HEK293T (cell line): ENCODE measurements around the gene IL10RB.

Experiments
- CTCF ChIA-PET: fragments of 350-600 bp; formaldehyde crosslinking; extraction: SDS; loops from one replicate; lab custom pipeline; 2021; ENCODE audit warnings: antibody characterized with exemption, inconsistent platforms; lab: Yijun Ruan, JAX
- POLR2A ChIA-PET: fragments of 350-600 bp; formaldehyde crosslinking; extraction: SDS; loops from one replicate; lab custom pipeline; 2020; ENCODE audit warnings: antibody characterized with exemption, inconsistent platforms; lab: Yijun Ruan, JAX
- DNase-seq: peaks from one replicate; pipeline ENCODE4 v3.0.0; 2012; ENCODE audit warnings: mixed read lengths; ENCODE audit errors: extremely low spot score
- ARNT ChIP-seq: fragments of 450-650 bp; IDR thresholded peaks from 2 replicates; pipeline ENCODE4 v1.6.1; 2017; ENCODE audit warnings: mild to moderate bottlenecking
- BHLHE40 ChIP-seq: fragments of 450-650 bp; IDR thresholded peaks from 2 replicates; pipeline ENCODE4 v1.6.1; 2016; ENCODE audit warnings: mild to moderate bottlenecking, moderate library complexity, borderline replicate concordance
- CTBP1 ChIP-seq: fragments of 450-650 bp; IDR thresholded peaks from 2 replicates; pipeline ENCODE4 v1.6.1; 2016; ENCODE audit warnings: borderline replicate concordance
- ELF4 ChIP-seq: fragments of 450-650 bp; IDR thresholded peaks from 2 replicates; pipeline ENCODE4 v1.6.1; 2017; ENCODE audit warnings: antibody characterized with exemption
- FOXA1 ChIP-seq: fragments of 450-650 bp; IDR thresholded peaks from 2 replicates; pipeline ENCODE4 v1.6.1; 2016; ENCODE audit warnings: mild to moderate bottlenecking
- FOXK2 ChIP-seq: fragments of 450-650 bp; IDR thresholded peaks from 2 replicates; pipeline ENCODE4 v1.6.1; 2016; ENCODE audit warnings: mild to moderate bottlenecking
- FOXM1 ChIP-seq: fragments of 450-650 bp; IDR thresholded peaks from 2 replicates; pipeline ENCODE4 v1.6.1; 2017; ENCODE audit warnings: mild to moderate bottlenecking, borderline replicate concordance
- HDGF ChIP-seq: fragments of 450-650 bp; IDR thresholded peaks from 2 replicates; pipeline ENCODE4 v1.6.1; 2017; ENCODE audit warnings: antibody characterized with exemption, borderline replicate concordance
- L3MBTL2 ChIP-seq: fragments of 450-650 bp; conservative IDR thresholded peaks from 2 replicates; pipeline ENCODE4 v1.6.1; 2016; ENCODE audit warnings: mild to moderate bottlenecking
- LEF1 ChIP-seq: fragments of 450-650 bp; IDR thresholded peaks from 2 replicates; pipeline ENCODE4 v1.6.1; 2017; ENCODE audit warnings: mild to moderate bottlenecking, borderline replicate concordance
- NFRKB ChIP-seq: fragments of 450-650 bp; IDR thresholded peaks from 2 replicates; pipeline ENCODE4 v1.6.1; 2016; ENCODE audit warnings: mild to moderate bottlenecking, moderate library complexity
- PKNOX1 ChIP-seq: fragments of 450-650 bp; IDR thresholded peaks from 2 replicates; pipeline ENCODE4 v1.6.1; 2016
- SP1 ChIP-seq: fragments of 450-650 bp; IDR thresholded peaks from 2 replicates; pipeline ENCODE4 v1.6.1; 2017
- SUZ12 ChIP-seq: fragments of 450-650 bp; IDR thresholded peaks from 2 replicates; pipeline ENCODE4 v1.6.1; 2016; ENCODE audit warnings: mild to moderate bottlenecking
- TARDBP ChIP-seq: fragments of 450-650 bp; IDR thresholded peaks from 2 replicates; pipeline ENCODE4 v1.6.1; 2016
- ZNF384 ChIP-seq: fragments of 450-650 bp; IDR thresholded peaks from 2 replicates; pipeline ENCODE4 v1.6.1; 2016

The IL10RB gene

GRCh38 chr21:33262921-33263320 lies 3.2 kb upstream of the IL10RB start:
- POLR2A ChIA-PET: no interaction called here
- TF ChIP-seq ZNF384: no peak
- no peak for TF ChIP-seq L3MBTL2
- CTCF ChIA-PET: interaction anchor here (1.2 kb wide), 1 partner anchor 98 kb away, joined by 3 read pairs; no protein-coding TSS in a partner anchor
- no peak for DNase-seq

GRCh38 chr21:33264561-33264960 lies 1.6 kb upstream of the IL10RB start:
- POLR2A ChIA-PET: no interaction called here
- CTCF ChIA-PET: no interaction called here
- DNase-seq: no peak
- TF ChIP-seq FOXA1 (no peak), PKNOX1 (no peak), FOXM1 (no peak), ELF4 (no peak), L3MBTL2 (no peak), ARNT (no peak), ZNF384 (no peak), HDGF (no peak), SUZ12 (no peak), BHLHE40 (no peak), LEF1 (no peak), TARDBP (no peak), NFRKB (no peak), SP1 (no peak)

GRCh38 chr21:33265664-33266049 lies 510 bp upstream of the IL10RB start:
- no peak for TF ChIP-seq CTBP1
- no peak for TF ChIP-seq PKNOX1
- TF ChIP-seq LEF1: no peak
- TF ChIP-seq FOXA1: no peak
- no peak for TF ChIP-seq FOXM1
- TF ChIP-seq SP1: no peak
- TF ChIP-seq NFRKB: no peak
- DNase-seq: peak; percentile 28
- ChIA-PET POLR2A (interaction anchor here (0.8 to 1.3 kb wide), 3 partner anchors 23 to 96 kb away, joined by 3 to 4 read pairs (median 3); no protein-coding TSS in a partner anchor), CTCF (no interaction called here)

DNA sequence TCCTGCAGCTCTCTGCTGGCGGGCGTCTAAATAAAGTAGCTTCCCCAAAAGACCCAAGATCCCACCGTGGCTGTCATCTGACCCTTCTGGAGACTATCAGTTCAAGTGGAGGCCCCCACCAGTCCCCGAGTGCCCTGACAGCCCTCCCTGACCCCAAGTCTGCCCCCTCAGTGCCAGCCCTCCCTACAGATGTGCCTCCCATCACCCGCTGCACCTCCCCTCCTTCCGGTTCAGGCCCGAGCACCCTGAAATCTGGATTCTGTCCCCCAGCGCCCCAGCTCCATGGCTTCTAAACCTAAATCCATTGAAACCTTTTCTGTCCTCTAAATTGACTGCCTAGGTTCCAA lies 595 bp downstream of the IL10RB start:
- CTCF ChIA-PET: no interaction called here
- no peak for DNase-seq
- TF ChIP-seq BHLHE40 (no peak), FOXA1 (no peak), HDGF (no peak), ZNF384 (no peak), SP1 (no peak), PKNOX1 (no peak), ELF4 (no peak), FOXM1 (no peak)
- POLR2A ChIA-PET: interaction anchor here (0.6 to 1.3 kb wide), 2 partner anchors 22 to 58 kb away, joined by 3 read pairs; partner anchors contain the start of gene IFNAR1

DNA sequence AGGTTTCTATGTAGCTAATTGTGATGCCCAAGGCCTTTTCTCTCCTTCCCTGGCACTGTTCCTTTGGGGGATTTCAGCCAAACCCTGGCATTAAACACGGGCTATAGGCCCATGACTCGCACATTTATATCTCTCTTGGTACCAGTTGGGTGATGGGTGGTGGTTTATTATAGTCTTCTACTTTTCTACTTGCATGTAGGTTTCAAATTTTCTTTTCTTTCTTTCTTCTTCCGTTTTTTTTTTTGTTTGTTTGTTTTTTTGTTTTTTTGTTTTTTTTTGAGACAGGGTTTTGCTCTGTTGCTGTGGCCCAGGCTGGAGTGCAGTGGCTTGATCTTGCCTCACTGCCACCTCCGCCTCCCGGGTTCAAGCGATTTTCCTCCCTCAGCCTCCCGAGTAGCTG lies 1.1 kb downstream of the IL10RB start:
- ChIA-PET POLR2A (interaction anchor here (0.6 kb wide), 1 partner anchor 57 kb away, joined by 3 read pairs; the partner anchor contains the start of gene IFNAR1), CTCF (no interaction called here)
- DNase-seq: no peak
- TF ChIP-seq FOXM1 (no peak), PKNOX1 (no peak), FOXA1 (no peak), BHLHE40 (no peak), ARNT (no peak), ZNF384 (no peak), SP1 (no peak), HDGF (no peak), SUZ12 (no peak), LEF1 (no peak), FOXK2 (no peak), L3MBTL2 (no peak), TARDBP (no peak), ELF4 (no peak)

DNA sequence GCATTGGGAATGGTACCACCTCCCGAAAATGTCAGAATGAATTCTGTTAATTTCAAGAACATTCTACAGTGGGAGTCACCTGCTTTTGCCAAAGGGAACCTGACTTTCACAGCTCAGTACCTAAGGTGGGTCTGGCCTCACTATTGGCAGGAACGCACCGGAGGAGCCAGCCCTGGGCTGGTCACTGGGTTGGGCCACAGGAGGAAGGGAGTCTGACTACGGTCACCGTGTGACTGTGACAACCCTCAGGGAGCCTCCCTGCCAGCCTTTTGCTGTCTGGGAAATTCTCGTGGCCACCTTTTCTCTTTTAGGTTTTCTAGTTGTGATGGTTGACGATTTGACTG lies 2.2 kb downstream of the IL10RB start:
- no peak for DNase-seq
- CTCF ChIA-PET: no interaction called here
- TF ChIP-seq FOXM1 (no peak), NFRKB (no peak), SP1 (no peak), LEF1 (no peak), CTBP1 (no peak), ZNF384 (no peak), SUZ12 (no peak), HDGF (no peak), FOXA1 (no peak), BHLHE40 (no peak), ARNT (no peak), ELF4 (no peak), TARDBP (no peak), L3MBTL2 (no peak), FOXK2 (no peak), PKNOX1 (no peak)
- POLR2A ChIA-PET: no interaction called here
